ENCODE results near the gene LMOD3.

- TF ChIP-seq POLR2A (IDR thresholded peaks at IDR 0.05; ENCODE audit: low read depth, low read length) (no peak), EZH2 (IDR thresholded peaks at IDR 0.05; ENCODE audit: borderline replicate concordance, low read depth, low read length, severe bottlenecking) (no peak), CTCF (IDR thresholded peaks at IDR 0.05; ENCODE audit: extremely low read depth in 1 of 2, insufficient read depth in 1 of 2, low read depth in 1 of 2, low read length in 2 of 2) (no peak), JUN (IDR thresholded peaks at IDR 0.05; ENCODE audit: borderline replicate concordance, insufficient read depth, insufficient read length, low read depth) (no peak), POLR2AphosphoS5 (IDR thresholded peaks at IDR 0.05; ENCODE audit: insufficient read depth, low read depth, low read length) (no peak), FOS (IDR thresholded peaks at IDR 0.05; ENCODE audit: borderline replicate concordance, insufficient read depth, low read length) (no peak), GATA2 (IDR thresholded peaks at IDR 0.05; ENCODE audit: insufficient read depth, insufficient read length, low read depth, low read length) (no peak), MYC (IDR thresholded peaks at IDR 0.05; ENCODE audit: low read depth, low read length) (no peak)
- TF ChIP-seq, protein P1, sequence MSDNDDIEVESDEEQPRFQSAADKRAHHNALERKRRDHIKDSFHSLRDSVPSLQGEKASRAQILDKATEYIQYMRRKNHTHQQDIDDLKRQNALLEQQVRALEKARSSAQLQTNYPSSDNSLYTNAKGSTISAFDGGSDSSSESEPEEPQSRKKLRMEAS (IDR thresholded peaks at IDR 0.05; ENCODE audit: insufficient read depth, insufficient read length): no peak
These were observed 8.3 kb upstream of the LMOD3 start for GRCh38 chr3:69130689-69131088.

Data from endothelial cell of umbilical vein (primary cell).